NCI-H1436 (cell line): ENCODE measurements around the gene MGAT5.

Experiments
- DNase-seq: peaks from one replicate; lab custom pipeline; 2025; lab: John Stamatoyannopoulos, UW

MGAT5 gene

GRCh38 chr2:134253804-134254203 lies at the start of gene MGAT5:
TSS of gene MGAT5 (plus strand) at chr2:134254072. CDS start at chr2:134254404, 332 bp downstream.
- DNase-seq, result peak; percentile 78

GRCh38 chr2:134205087-134205486 lies 48.8 kb upstream of the MGAT5 start:
- no peak for DNase-seq

DNA sequence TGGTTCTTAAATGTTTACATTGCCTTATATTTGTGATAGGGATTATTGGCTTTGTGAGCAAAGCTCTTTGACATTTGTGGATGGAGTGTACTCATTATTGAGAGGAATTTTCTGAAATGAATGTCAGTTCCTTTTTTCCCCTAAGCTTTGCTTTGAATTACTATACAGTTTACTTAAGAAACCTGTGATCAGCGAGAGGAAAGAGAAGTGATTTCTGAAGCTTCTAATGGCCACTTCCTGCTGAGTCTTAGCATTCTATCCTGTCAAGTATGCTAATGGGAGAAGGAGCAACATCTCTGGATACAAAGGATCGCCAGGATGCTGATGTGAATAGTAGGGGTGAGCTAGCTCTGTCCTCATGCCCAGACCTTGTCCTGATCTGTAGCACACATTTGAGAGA lies 47.8 kb upstream of the MGAT5 start:
- DNase-seq, result no peak

DNA sequence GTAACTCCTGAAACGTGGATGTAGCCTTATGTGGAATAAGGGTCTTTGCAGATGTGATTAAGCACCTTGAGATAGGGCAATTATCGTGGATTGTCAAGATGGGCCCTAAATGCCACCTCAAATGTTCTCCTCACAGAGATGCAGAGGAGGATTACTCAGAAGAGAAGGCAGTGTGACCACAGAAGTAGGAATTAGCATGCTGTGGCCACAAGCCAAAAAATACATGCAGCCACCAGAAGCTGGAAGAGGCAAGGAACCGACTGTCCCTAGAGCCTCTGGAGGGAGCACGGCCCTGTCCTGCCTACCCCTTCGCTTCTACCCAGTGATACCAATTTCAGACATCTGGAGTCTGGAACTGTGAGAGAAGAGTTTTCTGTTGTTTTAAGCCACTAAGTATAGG lies 47.3 kb upstream of the MGAT5 start:
- no peak for DNase-seq

GRCh38 chr2:134207589-134208209 lies 46.2 kb upstream of the MGAT5 start:
- DNase-seq, result no peak

GRCh38 chr2:134208825-134209224 lies 45.0 kb upstream of the MGAT5 start:
- DNase-seq, result no peak

- no peak for DNase-seq
Measured at GRCh38 chr2:134212746-134213145, 41.1 kb upstream of the MGAT5 start.

GRCh38 chr2:134216152-134216829 lies 37.6 kb upstream of the MGAT5 start:
- no peak for DNase-seq

DNA sequence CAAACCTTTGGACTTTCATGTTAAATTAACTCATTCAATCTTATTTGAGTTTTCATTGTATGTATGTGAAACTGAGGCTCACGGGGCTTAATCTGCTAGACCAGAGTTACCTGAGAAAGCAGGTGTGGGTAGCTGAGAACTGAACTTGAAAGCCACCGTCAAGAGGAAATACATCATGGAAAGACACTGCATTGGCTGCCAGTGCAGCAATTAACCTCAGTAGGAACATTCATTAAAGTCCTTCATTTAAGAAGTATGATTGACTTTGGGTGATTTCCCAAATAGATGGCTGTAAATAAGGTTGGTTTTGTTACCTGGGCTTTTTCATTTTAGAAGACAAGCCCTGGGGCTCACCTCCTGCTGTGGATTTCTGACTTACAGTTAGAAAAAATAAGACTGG lies 36.5 kb upstream of the MGAT5 start:
- no peak for DNase-seq

DNA sequence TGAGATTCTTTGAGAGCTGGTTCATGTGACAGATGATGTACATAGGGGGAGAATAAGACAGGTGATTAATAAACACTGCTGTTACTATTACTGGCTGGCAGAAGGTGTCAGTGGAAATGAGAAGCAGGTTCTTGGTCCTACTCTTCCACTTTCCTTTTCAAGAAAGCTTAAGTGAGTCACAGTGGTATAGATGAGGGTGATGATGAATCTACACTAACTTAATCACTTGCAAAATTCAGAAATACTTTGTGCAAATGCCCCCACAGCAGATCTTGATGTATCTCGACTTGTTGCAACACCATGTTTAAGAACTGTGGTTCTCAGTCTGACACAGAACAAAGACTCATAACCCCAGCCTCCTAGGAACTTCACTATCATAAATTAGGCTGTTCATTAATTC lies 35.9 kb upstream of the MGAT5 start:
- no peak for DNase-seq

DNA sequence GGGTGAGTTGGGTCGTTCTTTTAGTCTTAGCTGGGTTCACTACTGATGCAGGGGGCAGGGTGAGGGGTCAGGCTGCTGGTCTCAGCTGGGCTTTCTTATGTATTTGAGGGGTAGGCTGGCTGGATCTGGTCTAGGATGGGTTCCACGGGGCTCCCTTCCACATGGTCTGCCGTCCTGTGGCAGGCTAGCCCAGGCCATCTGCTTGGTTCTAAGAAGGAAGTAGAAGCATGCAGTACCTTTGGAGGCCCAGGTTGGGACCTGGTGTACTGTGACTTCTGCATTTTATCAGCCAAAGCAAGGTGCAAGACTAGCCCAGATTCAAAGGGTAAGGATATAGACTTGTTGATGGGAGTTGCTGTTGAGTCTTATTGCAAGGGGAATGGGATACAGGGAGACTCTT lies 35.5 kb upstream of the MGAT5 start:
- DNase-seq, result no peak

DNA sequence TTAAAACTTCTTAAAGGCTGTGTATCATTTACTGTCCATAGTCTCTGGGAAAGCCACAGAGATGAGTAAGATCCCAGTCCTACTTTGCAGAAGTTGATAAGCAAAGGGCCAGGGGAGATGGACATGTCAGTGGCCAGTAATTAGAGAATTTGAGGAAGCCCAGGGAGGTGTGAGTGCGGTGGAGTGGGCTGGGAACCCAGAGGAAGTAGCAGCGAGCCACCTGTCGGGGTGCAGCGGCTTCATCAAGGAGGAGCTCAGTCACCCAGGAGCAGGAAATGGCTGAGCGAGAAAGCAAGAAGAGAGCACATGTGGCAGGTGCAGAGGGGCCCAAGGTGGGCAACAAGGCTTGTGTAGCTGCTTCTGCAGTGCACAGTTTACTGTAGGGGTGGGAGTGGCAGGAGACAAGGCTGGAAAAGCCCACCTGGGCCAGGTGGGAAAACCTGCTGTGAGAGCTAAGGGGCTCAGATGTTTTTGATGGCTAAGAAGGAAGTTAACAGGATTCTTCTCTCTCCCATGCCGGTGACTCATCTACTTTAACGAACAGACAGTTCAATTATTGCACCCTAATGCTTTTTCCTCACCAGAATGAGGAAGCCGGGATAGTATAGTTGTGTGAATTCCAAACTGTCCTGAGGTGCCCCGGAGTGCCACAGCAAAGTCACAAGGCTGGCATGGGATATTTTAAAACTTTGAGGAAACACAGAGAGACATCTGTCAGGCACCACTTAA lies 34.8 kb upstream of the MGAT5 start:
- no peak for DNase-seq

GRCh38 chr2:134220344-134220974 lies 33.4 kb upstream of the MGAT5 start:
- DNase-seq, result no peak

DNA sequence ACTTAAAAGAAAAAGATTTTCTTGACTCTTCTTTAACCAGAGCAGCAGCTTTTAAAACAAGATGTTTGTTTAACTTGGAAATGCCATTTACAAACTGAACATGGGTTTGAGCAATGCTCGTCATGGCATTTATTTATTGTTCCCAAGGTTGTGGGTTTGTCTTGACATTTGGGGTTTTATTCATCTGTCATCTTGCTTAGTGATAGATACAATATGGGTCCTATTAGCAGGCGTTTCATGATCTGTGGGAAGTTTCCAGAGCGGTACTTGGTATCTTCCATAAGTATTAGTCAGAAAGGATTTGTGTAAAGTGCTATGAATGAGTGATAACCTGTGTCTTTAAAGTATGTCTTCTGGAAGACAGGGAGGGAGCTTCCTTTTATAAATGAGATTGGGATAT lies 29.9 kb upstream of the MGAT5 start:
- DNase-seq, result no peak

GRCh38 chr2:134225173-134225572 lies 28.7 kb upstream of the MGAT5 start:
- no peak for DNase-seq

GRCh38 chr2:134225841-134226240 lies 28.0 kb upstream of the MGAT5 start:
- no peak for DNase-seq

DNA sequence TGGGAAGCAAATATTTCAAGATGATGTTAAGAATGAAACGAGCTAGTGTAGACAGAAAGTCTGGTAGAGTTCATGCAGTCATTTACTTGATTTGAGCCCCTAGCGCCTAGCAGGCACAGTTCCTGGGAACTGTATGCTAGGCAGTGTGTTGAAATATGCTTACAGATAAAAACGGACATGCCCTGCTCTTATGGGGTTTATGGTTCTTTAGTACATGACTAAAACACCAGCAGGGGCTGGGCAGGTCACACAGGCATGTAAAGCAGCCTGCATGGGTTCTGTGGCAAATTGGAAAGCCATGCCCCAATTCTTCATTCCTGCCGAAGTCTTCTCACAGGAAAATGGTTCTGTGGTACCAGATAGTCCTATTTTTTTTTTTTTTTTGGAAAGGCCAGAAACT lies 27.3 kb upstream of the MGAT5 start:
- DNase-seq, result no peak

- no peak for DNase-seq
Measured at GRCh38 chr2:134227666-134228065, 26.2 kb upstream of the MGAT5 start.

GRCh38 chr2:134228493-134228903 lies 25.4 kb upstream of the MGAT5 start:
- no peak for DNase-seq

DNA sequence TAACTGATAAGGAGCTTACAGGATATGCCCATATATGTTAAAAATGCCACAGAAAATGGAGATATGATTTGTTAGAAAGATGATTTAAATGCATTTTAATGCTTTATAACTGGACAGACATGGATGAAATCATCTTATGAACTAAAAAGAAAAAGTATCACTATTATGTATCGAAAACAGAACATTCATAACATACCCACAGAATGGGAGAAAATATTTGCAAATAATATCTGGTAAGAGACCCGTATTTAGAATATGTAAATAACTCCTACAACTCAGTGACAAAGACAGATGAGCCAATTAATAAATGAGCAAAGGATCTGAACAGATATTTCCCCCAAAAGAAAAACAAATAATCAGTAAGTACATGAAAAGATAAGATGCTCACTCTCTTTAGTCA lies 24.3 kb upstream of the MGAT5 start:
- DNase-seq, result no peak

- DNase-seq, result no peak
Measured at GRCh38 chr2:134230885-134231284, 23.0 kb upstream of the MGAT5 start.

DNA sequence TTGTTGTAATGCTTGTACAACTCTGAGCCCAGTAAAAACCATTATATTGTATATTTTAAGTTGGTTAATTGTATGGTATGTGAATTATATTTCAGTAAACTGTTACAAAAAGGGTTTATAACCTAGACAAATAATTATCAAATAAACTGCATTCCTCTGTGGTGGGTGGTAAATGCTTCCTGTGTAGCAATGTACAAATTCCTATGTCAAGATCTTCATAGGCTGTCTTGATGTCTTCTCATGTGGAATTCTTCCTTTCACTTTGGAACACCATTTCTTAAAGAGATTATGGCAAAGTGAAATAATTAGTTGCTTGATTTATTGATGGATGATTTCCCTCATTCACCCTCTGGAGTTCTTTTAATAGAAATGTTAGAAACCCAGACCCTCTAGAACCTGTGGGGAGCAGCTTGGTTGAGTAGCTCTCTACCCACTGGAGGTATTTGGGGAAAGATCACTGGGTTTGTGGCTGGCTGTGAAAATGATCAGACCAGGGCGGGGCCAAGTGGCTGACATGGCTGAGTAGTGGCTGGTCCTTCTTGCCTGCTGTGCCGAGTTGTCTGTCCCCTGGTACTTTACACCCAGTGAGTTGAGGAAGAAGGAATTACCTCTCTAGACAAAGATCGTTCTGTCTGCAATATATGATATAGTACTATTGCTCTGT lies 22.4 kb upstream of the MGAT5 start:
- no peak for DNase-seq
